ENCODE results near the gene DGKZ.

Gene DGKZ

GRCh38 chr11:46383974-46384701 lies 36.9 kb downstream of the DGKZ start:
- no peak overlapping the region for H2AK5ac ChIP-seq (ENCODE audit: low read length)
- no peak overlapping the region for H4K5ac ChIP-seq (ENCODE audit: low read length)
- no peak overlapping the region for H3K18ac ChIP-seq (ENCODE audit: low read length)
- peaks cover 9% of the 10 kb centered on the region for H3K4me1 ChIP-seq (ENCODE audit: control insufficient read depth, low read depth, low read length)
- H3K79me1 ChIP-seq (ENCODE audit: low read length), result no peaks in the 10 kb centered on the region
- H2BK5ac ChIP-seq (ENCODE audit: low read length), result no peak overlapping the region
- H3K4me2 ChIP-seq (ENCODE audit: low read length), result no peak overlapping the region
- H3K23ac ChIP-seq (ENCODE audit: low read length), result no peak overlapping the region
- H3K56ac ChIP-seq (ENCODE audit: low read length), result no peak overlapping the region
- WGBS (ENCODE audit: extremely low coverage, insufficient coverage, low lambda C conversion rate), result no CpG with 5 or more reads among the region's 12 CpGs
- no peak overlapping the region for H3K27ac ChIP-seq (ENCODE audit: low read depth, low read length)
- no peak for DNase-seq
- no peak overlapping the region for H3K4ac ChIP-seq (ENCODE audit: low read depth, low read length)
- H3K36me3 ChIP-seq (ENCODE audit: control insufficient read depth, insufficient read depth, low read length), result no peaks in the 10 kb centered on the region
- no peak overlapping the region for H2BK15ac ChIP-seq (replicated peaks; ENCODE audit: low read depth)
- no peak overlapping the region for H4K8ac ChIP-seq (ENCODE audit: low read depth, low read length)
- H3K27me3 ChIP-seq (ENCODE audit: insufficient read depth, low read length, poor library complexity), result no peaks in the 10 kb centered on the region
- H3K79me2 ChIP-seq (ENCODE audit: control insufficient read depth, insufficient read depth, low read length), result no peaks in the 10 kb centered on the region
- H3K4me3 ChIP-seq (ENCODE audit: low read length), result no peak overlapping the region
- H3K9ac ChIP-seq (ENCODE audit: low read length), result no peak overlapping the region
- H2BK120ac ChIP-seq (ENCODE audit: low read depth, low read length), result no peak overlapping the region

DNA sequence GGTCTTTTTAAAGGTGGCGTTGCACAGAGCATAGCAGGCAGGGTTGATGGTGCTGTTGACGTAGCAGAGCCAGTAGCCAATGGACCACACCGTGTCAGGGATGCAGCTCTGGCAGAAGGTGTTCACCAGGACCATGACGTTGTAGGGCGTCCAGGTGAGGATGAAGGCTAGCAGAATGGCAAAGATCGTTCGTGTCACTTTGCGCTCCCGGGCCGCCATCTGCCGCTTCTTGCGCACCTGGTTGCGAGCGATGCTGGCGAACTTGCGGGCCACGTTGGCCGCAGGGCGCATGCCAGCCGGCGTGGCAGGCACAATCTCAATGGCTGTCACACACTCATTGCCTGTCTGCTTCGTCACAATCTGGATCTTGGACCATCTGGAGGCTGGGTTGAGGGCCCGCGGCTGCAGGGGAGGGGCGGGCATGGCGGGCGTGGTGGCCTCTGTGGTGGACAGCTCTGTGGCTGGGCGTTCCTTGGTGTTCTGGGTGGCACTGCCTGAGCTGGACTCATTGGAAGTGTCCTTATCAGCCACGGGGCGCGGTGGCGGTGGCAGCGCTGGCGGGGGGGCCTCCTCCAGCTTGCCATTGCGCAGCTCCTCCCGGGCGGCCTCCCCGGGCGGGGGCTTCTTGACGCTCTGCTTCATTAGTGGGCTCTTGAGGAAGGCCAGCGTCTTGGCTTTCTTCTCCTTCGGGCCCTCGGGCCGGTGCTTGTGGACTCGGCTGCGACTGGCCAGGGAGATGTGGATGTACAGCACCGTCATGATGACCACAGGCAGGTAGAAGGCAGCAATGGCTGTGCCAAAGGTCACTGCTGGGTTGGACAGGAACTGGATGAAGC lies 38.1 kb downstream of the DGKZ start:
- Histone ChIP-seq H2AK5ac (ENCODE audit: low read length) (no peak overlapping the region), H3K56ac (ENCODE audit: low read length) (no peak overlapping the region), H3K27me3 (ENCODE audit: insufficient read depth, low read length, poor library complexity) (peaks cover 7% of the 10 kb centered on the region), H2BK120ac (ENCODE audit: low read depth, low read length) (no peak overlapping the region), H3K9ac (ENCODE audit: low read length) (no peak overlapping the region), H3K18ac (ENCODE audit: low read length) (no peak overlapping the region), H3K4me2 (ENCODE audit: low read length) (no peak overlapping the region), H2BK5ac (ENCODE audit: low read length) (no peak overlapping the region), H3K79me2 (ENCODE audit: control insufficient read depth, insufficient read depth, low read length) (no peaks in the 10 kb centered on the region), H3K27ac (ENCODE audit: low read depth, low read length) (no peak overlapping the region), H3K79me1 (ENCODE audit: low read length) (no peaks in the 10 kb centered on the region), H2BK15ac (replicated peaks; ENCODE audit: low read depth) (no peak overlapping the region), H3K23ac (ENCODE audit: low read length) (no peak overlapping the region), H3K4me1 (ENCODE audit: control insufficient read depth, low read depth, low read length) (peaks cover 9% of the 10 kb centered on the region), H3K4ac (ENCODE audit: low read depth, low read length) (no peak overlapping the region), H3K36me3 (ENCODE audit: control insufficient read depth, insufficient read depth, low read length) (no peaks in the 10 kb centered on the region), H4K8ac (ENCODE audit: low read depth, low read length) (no peak overlapping the region), H4K5ac (ENCODE audit: low read length) (no peak overlapping the region), H3K4me3 (ENCODE audit: low read length) (no peak overlapping the region)
- WGBS (ENCODE audit: extremely low coverage, insufficient coverage, low lambda C conversion rate), result no CpG with 5 or more reads among the region's 47 CpGs
- DNase-seq, result no peak

DNA sequence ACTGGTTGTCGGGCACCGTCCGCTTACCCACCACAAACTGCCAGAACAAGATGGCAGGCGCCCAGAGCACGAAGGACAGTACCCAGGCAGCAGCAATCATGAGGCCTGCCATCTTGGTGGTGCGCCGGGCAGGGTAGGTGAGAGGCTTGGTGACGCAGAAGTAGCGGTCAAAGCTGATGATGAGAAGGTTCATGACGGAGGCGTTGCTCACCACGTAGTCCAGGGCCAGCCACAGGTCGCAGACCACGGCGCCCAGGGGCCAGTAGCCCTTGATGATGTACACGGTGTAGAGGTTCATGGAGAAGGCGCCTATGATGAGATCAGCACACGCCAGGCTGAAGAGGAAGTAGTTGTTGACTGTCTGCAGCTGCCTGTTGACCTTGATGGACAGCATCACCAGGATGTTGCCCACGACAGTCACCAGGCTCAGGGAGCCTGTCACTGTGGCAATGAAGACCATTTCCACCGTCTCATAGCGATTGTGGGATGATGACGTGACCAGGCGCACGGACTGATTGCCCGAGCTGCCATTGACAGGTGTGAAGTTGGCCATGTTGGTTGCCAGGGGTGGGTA lies 38.8 kb downstream of the DGKZ start:
- H2BK5ac ChIP-seq (ENCODE audit: low read length), result no peak overlapping the region
- H3K79me1 ChIP-seq (ENCODE audit: low read length), result no peaks in the 10 kb centered on the region
- H3K23ac ChIP-seq (ENCODE audit: low read length), result no peak overlapping the region
- H3K4me2 ChIP-seq (ENCODE audit: low read length), result no peak overlapping the region
- no peak overlapping the region for H2BK15ac ChIP-seq (replicated peaks; ENCODE audit: low read depth)
- H4K8ac ChIP-seq (ENCODE audit: low read depth, low read length), result no peak overlapping the region
- peaks cover 13% of the 10 kb centered on the region for H3K27me3 ChIP-seq (ENCODE audit: insufficient read depth, low read length, poor library complexity)
- H3K79me2 ChIP-seq (ENCODE audit: control insufficient read depth, insufficient read depth, low read length), result no peaks in the 10 kb centered on the region
- H3K27ac ChIP-seq (ENCODE audit: low read depth, low read length), result no peak overlapping the region
- no peak overlapping the region for H2BK120ac ChIP-seq (ENCODE audit: low read depth, low read length)
- H3K18ac ChIP-seq (ENCODE audit: low read length), result no peak overlapping the region
- WGBS (ENCODE audit: extremely low coverage, insufficient coverage, low lambda C conversion rate), result no CpG with 5 or more reads among the region's 25 CpGs
- no peaks in the 10 kb centered on the region for H3K36me3 ChIP-seq (ENCODE audit: control insufficient read depth, insufficient read depth, low read length)
- H3K4me3 ChIP-seq (ENCODE audit: low read length), result no peak overlapping the region
- H3K4me1 ChIP-seq (ENCODE audit: control insufficient read depth, low read depth, low read length), result peaks cover 9% of the 10 kb centered on the region
- H2AK5ac ChIP-seq (ENCODE audit: low read length), result no peak overlapping the region
- DNase-seq, result no peak
- no peak overlapping the region for H3K9ac ChIP-seq (ENCODE audit: low read length)
- no peak overlapping the region for H4K5ac ChIP-seq (ENCODE audit: low read length)
- no peak overlapping the region for H3K56ac ChIP-seq (ENCODE audit: low read length)
- H3K4ac ChIP-seq (ENCODE audit: low read depth, low read length), result no peak overlapping the region

DNA sequence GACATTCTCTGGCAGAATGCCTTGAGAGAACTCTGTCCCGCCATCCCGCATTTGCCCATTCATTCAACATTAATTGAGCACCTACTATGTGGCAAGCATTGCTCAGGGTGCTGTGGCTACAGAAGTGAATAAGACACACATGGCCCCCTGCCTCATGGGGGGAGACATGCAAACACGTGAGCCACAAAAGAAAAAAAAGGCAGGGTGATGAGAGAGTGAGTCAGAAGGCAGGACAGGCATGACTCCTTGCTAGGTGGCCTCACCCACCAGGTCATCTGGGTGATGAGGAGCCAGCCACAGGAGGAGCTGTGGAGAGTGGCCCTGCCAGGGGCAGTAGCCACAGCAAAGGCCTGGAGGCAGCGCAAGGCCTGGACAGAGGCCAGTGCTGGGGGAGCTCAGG lies 39.4 kb downstream of the DGKZ start:
- no peak for DNase-seq
- H3K23ac ChIP-seq (ENCODE audit: low read length), result no peak overlapping the region
- no peak overlapping the region for H3K18ac ChIP-seq (ENCODE audit: low read length)
- no peak overlapping the region for H4K8ac ChIP-seq (ENCODE audit: low read depth, low read length)
- no peak overlapping the region for H3K56ac ChIP-seq (ENCODE audit: low read length)
- no peaks in the 10 kb centered on the region for H3K79me2 ChIP-seq (ENCODE audit: control insufficient read depth, insufficient read depth, low read length)
- no peak overlapping the region for H3K4me2 ChIP-seq (ENCODE audit: low read length)
- H2AK5ac ChIP-seq (ENCODE audit: low read length), result no peak overlapping the region
- no peak overlapping the region for H3K9ac ChIP-seq (ENCODE audit: low read length)
- H2BK15ac ChIP-seq (replicated peaks; ENCODE audit: low read depth), result no peak overlapping the region
- H3K27ac ChIP-seq (ENCODE audit: low read depth, low read length), result no peak overlapping the region
- no peaks in the 10 kb centered on the region for H3K36me3 ChIP-seq (ENCODE audit: control insufficient read depth, insufficient read depth, low read length)
- H3K4me1 ChIP-seq (ENCODE audit: control insufficient read depth, low read depth, low read length), result peaks cover 9% of the 10 kb centered on the region
- no CpG with 5 or more reads among the region's 4 CpGs for WGBS (ENCODE audit: extremely low coverage, insufficient coverage, low lambda C conversion rate)
- no peak overlapping the region for H2BK120ac ChIP-seq (ENCODE audit: low read depth, low read length)
- H3K4ac ChIP-seq (ENCODE audit: low read depth, low read length), result no peak overlapping the region
- no peak overlapping the region for H4K5ac ChIP-seq (ENCODE audit: low read length)
- H3K79me1 ChIP-seq (ENCODE audit: low read length), result no peaks in the 10 kb centered on the region
- H2BK5ac ChIP-seq (ENCODE audit: low read length), result no peak overlapping the region
- no peak overlapping the region for H3K4me3 ChIP-seq (ENCODE audit: low read length)
- peaks cover 16% of the 10 kb centered on the region for H3K27me3 ChIP-seq (ENCODE audit: insufficient read depth, low read length, poor library complexity)

DNA sequence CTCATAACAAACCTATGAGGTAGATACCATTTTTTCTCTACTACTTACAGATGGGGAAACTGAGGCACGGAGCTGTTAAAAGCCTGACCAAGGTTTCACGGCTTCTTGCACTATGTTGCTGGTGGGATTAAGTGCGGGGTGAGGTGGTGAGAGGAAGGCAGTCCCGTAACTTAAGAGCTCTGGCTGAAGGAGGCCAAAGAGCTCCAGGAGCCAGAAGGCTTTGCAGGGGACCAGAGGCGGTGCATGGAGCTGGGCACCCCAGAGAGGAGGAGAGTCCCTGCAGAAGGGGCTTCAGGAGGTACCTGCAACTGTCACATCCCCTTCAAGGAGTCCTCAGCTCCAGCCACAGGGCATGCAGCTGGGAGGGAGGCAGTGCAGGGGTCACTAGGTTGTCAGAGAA lies 40.2 kb downstream of the DGKZ start:
- H3K27me3 ChIP-seq (ENCODE audit: insufficient read depth, low read length, poor library complexity), result peaks cover 16% of the 10 kb centered on the region
- no peaks in the 10 kb centered on the region for H3K79me1 ChIP-seq (ENCODE audit: low read length)
- H3K4me1 ChIP-seq (ENCODE audit: control insufficient read depth, low read depth, low read length), result peaks cover 9% of the 10 kb centered on the region

More for the DNA sequence above, 40.2 kb downstream of the DGKZ start:
- Histone ChIP-seq H3K56ac (ENCODE audit: low read length) (no peak overlapping the region), H3K23ac (ENCODE audit: low read length) (no peak overlapping the region), H2BK15ac (replicated peaks; ENCODE audit: low read depth) (no peak overlapping the region), H3K4ac (ENCODE audit: low read depth, low read length) (no peak overlapping the region), H2BK5ac (ENCODE audit: low read length) (no peak overlapping the region), H2AK5ac (ENCODE audit: low read length) (no peak overlapping the region), H3K4me2 (ENCODE audit: low read length) (no peak overlapping the region), H4K8ac (ENCODE audit: low read depth, low read length) (no peak overlapping the region), H4K5ac (ENCODE audit: low read length) (no peak overlapping the region), H2BK120ac (ENCODE audit: low read depth, low read length) (no peak overlapping the region), H3K79me2 (ENCODE audit: control insufficient read depth, insufficient read depth, low read length) (no peaks in the 10 kb centered on the region), H3K36me3 (ENCODE audit: control insufficient read depth, insufficient read depth, low read length) (no peaks in the 10 kb centered on the region), H3K18ac (ENCODE audit: low read length) (no peak overlapping the region), H3K27ac (ENCODE audit: low read depth, low read length) (no peak overlapping the region), H3K9ac (ENCODE audit: low read length) (no peak overlapping the region), H3K4me3 (ENCODE audit: low read length) (no peak overlapping the region)
- no CpG with 5 or more reads among the region's 5 CpGs for WGBS (ENCODE audit: extremely low coverage, insufficient coverage, low lambda C conversion rate)
- DNase-seq, result no peak

All from mesendoderm (in vitro differentiated cells).